UCSD-AML1 (cell line): ENCODE measurements around the gene POLR2F.
"Not testable (repeated sequence)": the region's sequence is repeated elsewhere in the genome, so short reads cannot be mapped to it uniquely, and the experiment has no call there.

Source experiments
- DNase-seq: peaks from one replicate; lab custom pipeline; 2025; ENCODE audit not compliant: unreplicated experiment; lab: John Stamatoyannopoulos, UW

Gene POLR2F

GRCh38 chr22:37925330-37925729, 28.2 kb upstream of the POLR2F start:
- DNase-seq: no peak

GRCh38 chr22:37925767-37926166, 27.7 kb upstream of the POLR2F start:
- DNase-seq: no peak

GRCh38 chr22:37926358-37926757, 27.1 kb upstream of the POLR2F start:
- no peak for DNase-seq

GRCh38 chr22:37926771-37927636, 26.5 kb upstream of the POLR2F start:
- DNase-seq: no peak

GRCh38 chr22:37927637-37927936, 25.9 kb upstream of the POLR2F start:
- DNase-seq: no peak

GRCh38 chr22:37929390-37929789, 24.1 kb upstream of the POLR2F start:
- no peak for DNase-seq

GRCh38 chr22:37930270-37930951, 23.1 kb upstream of the POLR2F start:
- DNase-seq: no peak

GRCh38 chr22:37930952-37931440, 22.5 kb upstream of the POLR2F start:
- no peak for DNase-seq

- DNase-seq: no peak
These were observed 21.6 kb upstream of the POLR2F start for GRCh38 chr22:37931893-37932389.

- DNase-seq: no peak
These were observed 21.1 kb upstream of the POLR2F start for GRCh38 chr22:37932401-37932800.

- no peak for DNase-seq
These were observed 20.5 kb upstream of the POLR2F start for GRCh38 chr22:37932821-37933578.

GRCh38 chr22:37933711-37934376, 19.7 kb upstream of the POLR2F start:
- DNase-seq: peak; percentile 90

- DNase-seq: no peak
These were observed 12.7 kb upstream of the POLR2F start for GRCh38 chr22:37940698-37941376.

GRCh38 chr22:37942133-37942532, 11.4 kb upstream of the POLR2F start:
- no peak for DNase-seq

GRCh38 chr22:37943136-37943824, 10.2 kb upstream of the POLR2F start:
- DNase-seq: no peak

GRCh38 chr22:37943825-37944198, 9.7 kb upstream of the POLR2F start:
- no peak for DNase-seq

GRCh38 chr22:37944423-37944822, 9.1 kb upstream of the POLR2F start:
- DNase-seq: not testable (repeated sequence)

- not testable (repeated sequence) for DNase-seq
These were observed 6.2 kb upstream of the POLR2F start for GRCh38 chr22:37947142-37947795.

- DNase-seq: no peak
These were observed 2.2 kb upstream of the POLR2F start for GRCh38 chr22:37951305-37951704.
